Stimulated activated CD8-positive, alpha-beta memory T cell treated with anti-CD3 and anti-CD28 coated beads, Interleukin-4, amount 100 ng/mL, for 4 hours (primary cell): ENCODE results near the gene ITPR2.
"Not testable (repeated sequence)": the region's sequence is repeated elsewhere in the genome, so short reads cannot be mapped to it uniquely, and the experiment has no call there.

Source experiments
- DNase-seq, 2 donors: peaks; one replicate each; pipeline ENCODE4 v3.0.0-alpha.2; 2020; ENCODE audit warnings: low read depth in 2 of 2, low spot score in 1 of 2

The ITPR2 gene

DNA sequence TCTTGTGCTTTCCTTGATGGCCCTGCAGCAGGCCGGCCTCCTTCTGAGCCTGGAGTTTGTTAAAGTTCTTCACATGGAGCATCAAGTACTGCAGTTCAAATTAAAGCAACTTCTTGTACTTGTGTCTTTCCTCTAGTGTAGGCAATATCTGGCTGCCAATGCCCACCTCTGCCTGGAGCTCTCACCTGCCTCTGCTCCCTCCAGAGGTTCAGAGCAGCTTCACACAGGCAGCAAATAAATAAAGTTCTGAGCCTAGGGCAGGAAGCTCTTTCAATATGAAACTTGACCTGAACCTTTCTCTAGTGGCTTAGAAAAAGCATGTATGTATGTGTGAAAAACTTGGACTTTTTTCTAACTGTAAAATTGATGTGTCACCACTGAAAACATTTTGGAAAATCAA lies 65.9 kb downstream of the ITPR2 start:
- no peak for DNase-seq

DNA sequence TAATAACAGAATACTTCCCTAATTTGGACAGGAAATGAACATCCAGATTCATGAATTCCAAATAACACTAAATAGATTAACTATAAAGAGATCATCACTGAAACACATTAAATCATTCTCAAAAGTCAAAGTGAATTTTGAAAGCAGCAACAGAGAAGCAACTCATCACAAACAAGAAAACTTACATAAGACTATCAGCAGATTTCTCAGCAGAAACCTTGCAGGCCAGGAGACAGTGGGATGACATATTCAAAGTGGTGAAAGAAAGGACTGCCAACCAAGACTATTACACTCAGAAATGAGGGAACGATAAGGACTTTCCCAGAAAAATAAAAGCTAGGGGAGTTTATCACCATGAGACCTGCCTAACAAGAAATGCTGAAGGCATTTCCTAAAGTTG lies 70.8 kb downstream of the ITPR2 start:
- DNase-seq: no peak

DNA sequence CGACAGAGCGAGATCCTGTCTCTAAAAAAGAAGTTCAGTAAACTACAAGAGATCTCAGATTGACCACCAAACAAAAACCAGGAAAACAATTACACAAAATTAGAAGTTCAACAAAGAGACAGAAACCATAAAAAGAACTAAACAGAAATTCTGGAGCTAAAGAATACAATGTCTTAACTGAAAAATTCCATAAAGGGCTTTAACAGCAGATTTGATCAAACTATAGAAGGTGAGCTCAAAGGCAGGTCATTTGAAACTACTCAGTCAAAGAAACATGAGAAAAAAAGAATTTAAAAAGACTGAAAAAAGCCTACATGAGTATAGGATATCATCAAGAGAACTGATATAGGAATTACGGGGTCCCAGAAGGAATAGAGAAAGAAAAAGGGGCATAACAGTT lies 71.2 kb downstream of the ITPR2 start:
- no peak for DNase-seq

- no peak for DNase-seq
These were observed 72.2 kb downstream of the ITPR2 start for GRCh38 chr12:26760657-26761293.

DNA sequence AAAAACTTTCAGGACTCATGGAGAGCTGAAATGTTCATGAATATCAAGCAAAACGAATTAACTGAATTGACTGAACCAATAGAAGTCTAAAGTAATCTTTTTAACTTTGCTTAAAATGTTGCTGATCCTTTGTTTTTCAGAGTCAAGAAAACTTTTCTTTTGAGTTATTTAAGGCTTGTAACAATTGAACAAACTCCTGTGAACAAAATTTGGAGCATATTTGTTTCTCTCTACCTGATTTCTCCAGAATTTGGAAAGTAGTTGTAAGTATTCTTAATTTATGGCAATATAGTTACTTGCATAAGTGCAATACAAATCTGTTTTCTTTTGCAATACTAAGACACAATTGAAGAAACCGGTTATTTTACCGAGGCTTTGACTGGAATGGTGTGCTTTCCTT lies 77.6 kb downstream of the ITPR2 start:
- not testable (repeated sequence) for DNase-seq

DNA sequence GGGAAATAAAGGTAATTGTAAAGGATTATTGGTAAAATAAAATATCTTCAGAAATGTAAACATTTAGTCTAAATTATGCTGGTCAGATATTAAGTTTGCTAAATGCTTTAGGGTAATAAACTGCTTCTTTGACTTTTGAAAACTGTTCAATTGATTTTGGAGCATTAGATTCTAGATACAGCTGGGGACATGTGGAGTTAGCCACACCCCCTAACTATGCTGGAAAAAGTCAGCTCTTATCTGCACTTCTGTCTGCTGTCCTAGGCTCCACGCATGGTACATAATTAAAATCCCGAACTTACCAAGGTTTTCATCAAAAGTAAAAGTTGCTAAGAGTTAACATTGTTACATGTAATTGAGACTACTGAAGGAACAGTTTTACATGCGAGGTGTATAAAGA lies 78.8 kb downstream of the ITPR2 start:
- no peak for DNase-seq

DNA sequence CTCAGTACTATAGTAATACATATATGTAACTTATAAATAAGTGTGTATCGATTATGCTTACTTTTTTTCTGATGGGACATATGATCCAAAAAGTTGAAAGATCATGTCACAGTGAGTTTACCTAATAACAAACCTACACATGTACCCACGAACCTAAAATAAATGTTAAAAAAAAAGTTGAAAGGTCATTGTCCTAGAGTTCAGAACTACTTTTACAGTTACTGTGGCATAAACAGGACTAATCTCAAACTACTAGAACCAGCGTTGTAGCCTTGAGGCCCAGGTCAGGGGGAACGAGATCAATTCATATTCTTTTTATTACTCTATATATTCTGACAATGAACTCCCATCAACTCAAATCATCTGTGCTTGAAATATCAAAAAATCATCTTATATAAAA lies 81.8 kb downstream of the ITPR2 start:
- DNase-seq: no peak

- no peak for DNase-seq
These were observed 82.3 kb downstream of the ITPR2 start for GRCh38 chr12:26750531-26751175.

- no peak for DNase-seq
These were observed 83.2 kb downstream of the ITPR2 start for GRCh38 chr12:26749781-26750180.

GRCh38 chr12:26748741-26749431 lies 84.1 kb downstream of the ITPR2 start:
- no peak for DNase-seq

- DNase-seq: no peak
These were observed 84.6 kb downstream of the ITPR2 start for GRCh38 chr12:26748412-26748740.

DNA sequence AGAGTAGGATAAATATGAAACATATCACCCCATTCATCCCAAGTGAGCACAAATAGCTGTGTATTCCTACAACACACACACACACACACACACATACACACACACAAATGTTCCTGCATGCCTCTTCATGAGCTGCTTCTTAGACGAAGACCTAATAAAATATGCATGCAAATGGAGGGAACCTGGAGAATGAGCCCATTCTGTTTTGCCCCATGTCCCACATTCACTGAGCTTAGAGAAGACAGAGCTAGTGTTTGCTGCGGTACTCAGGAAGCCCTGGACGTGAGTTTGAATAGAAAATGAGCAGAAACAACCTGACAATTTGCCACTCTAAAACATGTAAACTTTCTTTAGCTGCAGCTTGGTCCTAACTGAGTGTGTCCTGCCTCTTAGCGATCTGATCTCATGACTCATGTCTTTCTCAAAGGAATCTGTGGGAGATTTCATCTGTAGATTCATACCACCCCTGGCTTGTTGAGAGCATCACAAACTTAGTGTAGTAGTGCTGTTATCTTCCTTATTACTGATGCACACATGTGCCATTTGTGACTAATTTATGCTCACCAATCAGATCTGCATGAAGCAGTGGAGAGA lies 86.8 kb downstream of the ITPR2 start:
- DNase-seq: no peak

DNA sequence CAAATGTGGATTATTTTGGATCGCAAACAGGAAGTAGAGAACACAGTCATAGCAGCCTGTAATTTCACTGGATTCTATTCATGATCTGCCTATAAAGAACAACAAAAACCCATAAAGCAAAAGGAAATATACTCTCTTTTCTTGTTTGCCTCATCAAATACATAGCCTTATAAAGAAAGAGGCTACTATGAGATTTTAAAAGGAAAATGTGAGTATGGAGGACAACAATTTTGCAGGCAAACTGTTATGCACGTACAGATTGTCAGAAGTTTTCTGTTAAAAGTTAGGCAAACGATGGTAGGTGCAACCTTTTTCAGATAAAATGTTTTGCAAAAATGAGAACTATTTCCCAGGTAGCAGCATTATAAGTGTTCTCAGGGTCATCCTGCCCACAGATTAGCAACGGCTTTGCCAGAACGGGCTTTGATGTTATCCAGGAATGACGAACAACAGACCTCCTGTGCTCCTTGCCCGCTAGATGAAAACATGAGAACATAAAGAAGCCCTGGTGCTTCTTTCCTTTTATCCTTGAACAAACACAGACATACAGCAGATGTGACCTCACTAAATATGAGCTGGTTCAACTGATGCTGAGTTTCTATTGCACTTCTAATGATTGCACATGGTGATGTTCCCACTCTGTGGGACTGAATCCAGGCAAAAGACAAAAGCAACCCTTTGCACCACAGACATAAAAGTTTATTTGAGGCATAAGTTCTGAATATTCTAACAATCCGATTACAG lies 88.1 kb downstream of the ITPR2 start:
- DNase-seq: no peak

DNA sequence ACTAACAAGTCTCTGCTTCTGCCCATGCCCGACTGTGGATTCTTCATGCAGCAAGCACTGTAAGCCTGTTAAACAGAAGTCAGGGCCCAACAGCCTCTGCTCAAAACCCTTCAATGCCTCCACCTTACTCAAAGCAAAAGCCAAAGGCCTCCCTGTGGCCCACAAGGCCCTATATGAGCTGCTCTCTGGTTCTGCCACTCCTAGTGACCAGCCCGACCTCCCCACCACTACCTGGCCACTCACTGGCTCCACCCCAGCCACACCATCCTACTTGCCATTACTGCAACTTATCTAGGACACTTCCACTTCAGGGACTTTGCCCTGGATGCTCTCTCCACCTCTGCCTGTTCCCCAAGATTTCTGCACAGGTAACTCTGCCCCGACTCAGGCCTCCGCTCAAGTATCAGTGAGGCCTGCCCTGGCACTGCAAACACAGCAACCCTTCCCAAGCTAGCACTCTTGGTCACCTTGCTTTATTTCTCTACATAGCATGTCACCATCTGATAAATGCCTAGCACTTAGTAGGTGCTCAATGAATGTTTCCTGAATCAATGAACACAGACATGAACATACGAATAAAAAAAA lies 88.9 kb downstream of the ITPR2 start:
- no peak for DNase-seq

DNA sequence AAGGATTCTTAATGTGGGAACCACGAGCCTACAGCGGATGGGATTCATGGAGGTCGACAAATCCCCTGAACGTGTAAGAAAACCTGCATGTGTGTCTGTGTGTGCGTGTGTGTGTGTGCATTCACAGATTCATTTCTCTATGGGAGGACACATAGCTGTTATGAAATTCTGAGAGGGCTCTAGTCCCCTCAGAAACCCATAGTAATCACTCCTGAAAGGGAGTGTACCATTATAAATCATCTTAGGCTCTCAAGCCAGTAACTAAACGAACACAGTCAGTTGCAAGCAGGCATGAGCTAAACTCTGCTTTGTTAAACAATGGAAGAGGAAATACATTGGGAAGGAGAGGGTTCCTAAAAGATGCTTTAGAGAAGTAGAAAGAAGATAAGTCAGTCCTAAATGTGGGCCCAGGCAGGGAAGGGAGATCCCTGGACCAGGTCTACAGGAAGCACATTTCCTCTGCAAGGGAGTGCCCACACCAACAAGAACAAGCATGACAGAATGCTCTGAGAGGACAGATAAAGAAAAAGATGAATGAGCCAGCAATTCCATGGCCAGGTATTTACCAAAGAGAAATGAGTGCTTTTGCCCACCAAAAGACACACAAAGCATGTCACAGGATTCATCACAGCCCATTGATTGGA lies 91.3 kb downstream of the ITPR2 start:
- no peak for DNase-seq

DNA sequence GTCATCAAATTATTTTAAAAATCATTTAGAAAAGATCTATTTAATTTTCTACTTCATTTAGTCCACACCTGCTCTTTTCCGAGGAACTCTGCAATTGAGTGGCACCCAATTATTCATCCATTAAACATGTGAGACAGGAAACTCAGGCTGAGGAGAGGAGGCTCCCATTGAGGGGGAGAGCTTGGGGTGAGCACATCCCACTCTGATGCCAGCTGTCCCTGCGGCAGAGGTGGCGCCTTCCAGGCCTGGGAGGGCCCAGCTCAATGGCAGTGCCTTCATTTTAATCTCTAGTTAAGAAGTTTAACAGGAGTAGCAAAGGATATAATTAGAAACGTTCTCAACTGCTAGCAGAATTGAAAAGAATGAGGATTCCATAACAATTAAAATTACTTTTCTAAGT lies 92.0 kb downstream of the ITPR2 start:
- no peak for DNase-seq

DNA sequence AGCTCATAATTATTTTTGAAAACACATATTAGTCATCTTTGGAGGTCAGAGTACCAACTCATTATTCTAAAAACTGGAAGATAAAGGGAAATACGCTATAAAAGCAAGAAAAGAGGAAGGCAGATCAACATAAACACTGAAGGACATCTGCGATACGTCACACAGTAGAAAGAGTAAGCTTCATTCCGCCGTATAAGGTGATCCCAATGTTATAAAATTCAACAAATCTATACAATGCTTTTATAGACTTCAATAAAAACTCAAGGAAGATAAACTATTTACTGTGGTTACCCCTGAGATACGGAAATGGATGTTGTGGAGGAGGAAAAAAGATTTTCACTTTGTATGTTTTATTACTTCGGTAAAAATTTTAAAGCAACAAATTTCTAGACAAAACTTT lies 92.6 kb downstream of the ITPR2 start:
- DNase-seq: no peak

DNA sequence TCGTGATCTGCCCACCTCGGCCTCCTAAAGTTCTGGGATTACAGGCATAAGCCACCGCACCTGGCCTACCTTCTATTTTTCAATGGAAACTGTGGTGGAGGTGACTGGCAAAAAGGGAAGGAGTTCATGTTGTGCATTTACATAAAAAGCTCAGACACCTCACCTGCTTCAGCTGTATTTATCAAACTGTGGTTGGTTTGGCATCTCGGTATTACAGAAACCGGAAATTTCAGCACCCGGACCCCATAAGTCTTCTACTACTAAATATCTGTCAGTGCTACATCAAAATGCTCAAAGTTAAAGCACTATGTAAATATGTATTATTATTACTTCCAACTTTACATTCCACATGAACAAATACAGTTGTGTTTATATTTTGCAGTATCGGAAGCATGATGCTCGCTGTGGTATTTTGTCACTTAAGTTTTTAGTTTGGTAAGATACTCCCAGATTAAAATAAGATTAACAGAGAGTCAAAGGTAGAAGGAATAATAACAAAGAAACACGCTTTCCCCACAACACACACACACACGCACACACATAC lies 95.4 kb downstream of the ITPR2 start:
- DNase-seq: no peak

GRCh38 chr12:26736563-26737486 lies 96.2 kb downstream of the ITPR2 start:
- DNase-seq: no peak
